A549 (cell line): ENCODE results near the gene SERPINE2. TPM values are rescaled to one million over a fixed set of nuclear protein-coding genes. Genes with fewer than 3 reads are reported as not detected.

Experiments
- ATAC-seq, 2 experiments: fragments of 200-7000 bp in 1 of 2; fragments of >200 bp in 1 of 2; cut with Nextera tagmentation in 1 of 2; cut with Tn5 transposase in 1 of 2; 3 replicates each; pipeline versions ENCODE4 v1.8.0 to v1.9.1; 2018 to 2020; ENCODE audit warnings: mild to moderate bottlenecking in 1 of 2, moderate library complexity in 1 of 2
- CTCF ChIA-PET: fragments of 300-600 bp; sonication (Branson Sonifier 250); formaldehyde crosslinking; extraction: SDS; loops from one replicate; lab custom pipeline; 2021; ENCODE audit warnings: antibody characterized with exemption, inconsistent platforms; lab: Yijun Ruan, JAX
- POLR2A ChIA-PET: fragments of 350-600 bp; formaldehyde crosslinking; extraction: SDS; loops from one replicate; lab custom pipeline; 2021; ENCODE audit warnings: antibody characterized with exemption, inconsistent platforms; lab: Yijun Ruan, JAX
- DNase-seq, 2 experiments: peaks; one replicate each; pipeline versions ENCODE4 v3.0.0 to v3.0.0-alpha.2; 2011 to 2016; ENCODE audit warnings: low read depth in 1 of 2, low spot score in 1 of 2
- FAIRE-seq: peaks from 2 replicates; lab custom pipeline; 2011; peaks lifted over from hg19 to GRCh38; lab: Jason Lieb, UNC
- H3K27ac ChIP-seq, 2 experiments: fragments of >200 bp; sonication (Bioruptor Twin); formaldehyde crosslinking; 3 replicates each; pipeline ENCODE4 v1.5.1; 2016 to 2017
- H3K4me1 ChIP-seq: fragments of >200 bp; sonication (Bioruptor Twin); formaldehyde crosslinking; 3 replicates; pipeline ENCODE4 v1.6.1; 2016
- H3K4me2 ChIP-seq: fragments of >200 bp; sonication (Bioruptor Twin); formaldehyde crosslinking; 3 replicates; pipeline ENCODE4 v1.6.1; 2016
- H3K4me3 ChIP-seq: fragments of >200 bp; sonication (Bioruptor Twin); formaldehyde crosslinking; 3 replicates; pipeline ENCODE4 v1.5.1; 2016
- H3K9me3 ChIP-seq: fragments of >200 bp; sonication (Bioruptor Twin); formaldehyde crosslinking; 3 replicates; pipeline ENCODE4 v1.6.1; 2016
- BHLHE40 ChIP-seq: IDR thresholded peaks from 2 replicates; pipeline ENCODE4 v1.6.1; 2012; ENCODE audit warnings: low read depth, low read length, inconsistent platforms
- CEBPB ChIP-seq, 2 experiments: fragments of >200 bp in 1 of 2; sonication (Bioruptor Twin) in 1 of 2; formaldehyde crosslinking in 1 of 2; IDR thresholded peaks; 2 replicates each; pipeline ENCODE4 v1.6.1; 2012 to 2016
- EHMT2 ChIP-seq: fragments of 200-600 bp; sonication (generic); IDR thresholded peaks from 2 replicates; pipeline ENCODE4 v1.6.1; 2016; ENCODE audit warnings: antibody characterized with exemption, low read depth, mild to moderate bottlenecking, moderate library complexity
- EP300 ChIP-seq, 2 experiments: fragments of >200 bp; sonication (Bioruptor Twin); formaldehyde crosslinking; IDR thresholded peaks; 2 replicates in 1 of 2; 3 replicates in 1 of 2; pipeline ENCODE4 v1.6.1; 2016 to 2017
- FOSB ChIP-seq: fragments of 250-450 bp; sonication (Bioruptor Pico); IDR thresholded peaks from 2 replicates; pipeline ENCODE4 v1.5.0; 2020; ENCODE audit warnings: mild to moderate bottlenecking, moderate library complexity
- GATA3 ChIP-seq: IDR thresholded peaks from 2 replicates; pipeline ENCODE4 v1.6.1; 2012; ENCODE audit warnings: borderline replicate concordance
- HEYL ChIP-seq: fragments of 250-450 bp; sonication (Bioruptor Pico); IDR thresholded peaks from 2 replicates; pipeline ENCODE4 v1.8.0; 2021; ENCODE audit warnings: mild to moderate bottlenecking, moderate library complexity
- HOXB13 ChIP-seq: fragments of 250-450 bp; sonication (Bioruptor Pico); IDR thresholded peaks from 2 replicates; pipeline ENCODE4 v1.5.0; 2020; ENCODE audit warnings: low read depth, mild to moderate bottlenecking, moderate library complexity
- JUN ChIP-seq, 2 experiments: fragments of >200 bp; sonication (Bioruptor Twin); formaldehyde crosslinking; IDR thresholded peaks; 2 replicates in 1 of 2; 3 replicates in 1 of 2; pipeline ENCODE4 v1.6.1; 2016 to 2017
- JUNB ChIP-seq: fragments of >200 bp; sonication (Bioruptor Twin); formaldehyde crosslinking; IDR thresholded peaks from 2 replicates; pipeline ENCODE4 v1.6.1; 2016
- MAX ChIP-seq: IDR thresholded peaks from 2 replicates; pipeline ENCODE4 v1.6.1; 2012
- MYC ChIP-seq: IDR thresholded peaks from 2 replicates; pipeline ENCODE4 v1.6.1; 2012; ENCODE audit warnings: mild to moderate bottlenecking, inconsistent platforms, low read length, improper control_type of control experiment, borderline replicate concordance
- POLR2AphosphoS2 ChIP-seq: conservative IDR thresholded peaks from 2 replicates; pipeline ENCODE4 v1.6.1; 2012; ENCODE audit warnings: low read length, improper control_type of control experiment, inconsistent platforms
- RAD21 ChIP-seq, 2 experiments: fragments of >200 bp in 1 of 2; sonication (Bioruptor Twin) in 1 of 2; formaldehyde crosslinking in 1 of 2; IDR thresholded peaks in 1 of 2; conservative IDR thresholded peaks in 1 of 2; 2 replicates in 1 of 2; 3 replicates in 1 of 2; pipeline ENCODE4 v1.6.1; 2012 to 2018; ENCODE audit warnings: inconsistent platforms in 1 of 2
- RCOR1 ChIP-seq: fragments of 150-350 bp; IDR thresholded peaks from 2 replicates; pipeline ENCODE4 v1.6.1; 2014; ENCODE audit warnings: antibody characterized with exemption, low read length, low read depth
- RFX5 ChIP-seq: fragments of 450-650 bp; IDR thresholded peaks from 2 replicates; pipeline ENCODE4 v1.7.1; 2014; ENCODE audit warnings: antibody characterized with exemption, mild to moderate bottlenecking, moderate library complexity
- TP53 ChIP-seq: fragments of 250-450 bp; sonication (Bioruptor Pico); IDR thresholded peaks from 2 replicates; pipeline ENCODE4 v1.5.0; 2021; ENCODE audit warnings: mild to moderate bottlenecking, moderate library complexity
- ZNF302 ChIP-seq: fragments of 250-450 bp; sonication (Bioruptor Pico); IDR thresholded peaks from 2 replicates; pipeline ENCODE4 v1.9.0; 2021; ENCODE audit warnings: inconsistent platforms, mild to moderate bottlenecking, moderate library complexity
- WGBS: methylation state at CpG from one replicate; pipeline ENCODE4 v1.1.6; 2017; ENCODE audit errors: missing lambda C conversion rate; 5-methylcytosine and 5-hydroxymethylcytosine counted together
- polyA plus RNA-seq, 4 experiments: library from polyadenylated mRNA; depleted of rRNA in 3 of 4; stranded (reverse); fragments of >200 nt; fragmentation: RNase III in 1 of 4; extraction: RNeasy Plus Mini Kit Qiagen cat#74134 plus additional on column Dnase treatment in 1 of 4; gene quantifications; 2 replicates in 3 of 4; 3 replicates in 1 of 4; pipeline ENCODE4 v1.2.3, GENCODE V29; 2011 to 2017
- TF ChIP-seq, protein P1 (sequence below): fragments of 250-450 bp; sonication (Bioruptor Pico); IDR thresholded peaks from 2 replicates; pipeline ENCODE4 v1.5.0; 2020; ENCODE audit warnings: low read depth, mild to moderate bottlenecking, moderate library complexity
- TF ChIP-seq, protein P2 (sequence below): IDR thresholded peaks from 2 replicates; pipeline ENCODE4 v1.6.1; 2012; ENCODE audit warnings: low read depth, borderline replicate concordance
- TF ChIP-seq, protein P3 (sequence below): fragments of >200 bp; sonication (Bioruptor Twin); formaldehyde crosslinking; IDR thresholded peaks from 3 replicates; pipeline ENCODE4 v1.5.1; 2016
- TF ChIP-seq, protein P4 (sequence below): fragments of 450-650 bp; IDR thresholded peaks from 2 replicates; pipeline ENCODE4 v1.6.1; 2014; ENCODE audit warnings: antibody characterized with exemption

The SERPINE2 gene
- polyA plus RNA-seq, 2 of the 4 experiments (the other 2 are of a cell fraction), result 58.6 to 88.2 TPM

DNA sequence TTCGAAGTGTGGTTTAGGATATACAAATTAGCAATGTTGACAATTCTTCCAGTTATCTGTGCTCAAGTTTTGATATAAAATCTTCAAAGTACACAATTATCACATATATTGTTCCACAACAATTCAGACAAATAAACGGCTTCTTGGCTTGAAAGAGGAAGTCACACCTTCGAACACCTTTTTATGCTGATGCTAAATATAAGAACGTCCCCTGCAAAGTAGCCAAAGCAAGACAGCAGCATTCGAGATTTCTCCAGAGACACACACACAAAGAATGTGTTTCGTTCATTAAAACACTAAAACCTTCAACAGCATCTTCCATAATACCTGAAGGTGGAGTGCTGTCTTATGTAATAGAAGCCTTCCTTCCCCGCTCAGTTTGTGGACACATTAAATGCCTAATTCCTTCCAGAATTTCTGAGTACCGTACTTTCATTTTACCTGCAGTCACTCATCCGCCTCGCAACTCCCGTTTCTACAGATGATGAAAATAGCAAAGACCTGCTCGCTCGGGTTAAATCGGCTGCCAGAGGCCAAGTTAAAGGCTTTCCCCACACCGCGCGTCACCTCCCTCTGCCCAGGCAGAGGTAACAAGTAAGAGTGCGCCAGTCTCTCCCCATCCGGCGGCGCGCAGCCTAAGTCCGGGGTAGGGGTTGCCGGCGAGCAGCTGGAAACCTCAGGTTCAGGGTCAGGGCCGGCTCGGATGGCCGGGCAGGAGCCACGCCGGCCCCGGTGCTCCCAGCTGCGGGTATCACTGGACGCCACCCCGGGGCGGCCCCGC, 847 bp downstream of the SERPINE2 start:
- Histone ChIP-seq H3K9me3 (no peaks in the 10 kb centered on the region), H3K4me3 (peak overlapping the region; percentile 76), H3K27ac (peak overlapping the region; percentile 90 to 93), H3K4me1 (peaks cover 22% of the 10 kb centered on the region), H3K4me2 (peak overlapping the region; percentile 78)
- WGBS, result 3% methylated on average over 22 of the region's 36 CpGs
- ATAC-seq (peak; percentile 61 to 76), DNase-seq (peak; percentile 61 to 62), FAIRE-seq (no peak)
- peak; percentile 23 to 27; a peak in 2 of 5 replicates for TF ChIP-seq RAD21 (conservative IDR thresholded peaks at IDR 0.05 in 1 of 2, IDR thresholded peaks at IDR 0.05 in 1 of 2)
- TF ChIP-seq CEBPB (IDR thresholded peaks at IDR 0.05), result peak in 1 of 2 experiments; percentile 10; a peak in 1 of 4 replicates
- TF ChIP-seq, protein P1, sequence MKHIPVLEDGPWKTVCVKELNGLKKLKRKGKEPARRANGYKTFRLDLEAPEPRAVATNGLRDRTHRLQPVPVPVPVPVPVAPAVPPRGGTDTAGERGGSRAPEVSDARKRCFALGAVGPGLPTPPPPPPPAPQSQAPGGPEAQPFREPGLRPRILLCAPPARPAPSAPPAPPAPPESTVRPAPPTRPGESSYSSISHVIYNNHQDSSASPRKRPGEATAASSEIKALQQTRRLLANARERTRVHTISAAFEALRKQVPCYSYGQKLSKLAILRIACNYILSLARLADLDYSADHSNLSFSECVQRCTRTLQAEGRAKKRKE (CRISPR knock-in tag), result no peak
- TF ChIP-seq BHLHE40, result no peak
- TF ChIP-seq MYC, result no peak
- TF ChIP-seq, protein P2, sequence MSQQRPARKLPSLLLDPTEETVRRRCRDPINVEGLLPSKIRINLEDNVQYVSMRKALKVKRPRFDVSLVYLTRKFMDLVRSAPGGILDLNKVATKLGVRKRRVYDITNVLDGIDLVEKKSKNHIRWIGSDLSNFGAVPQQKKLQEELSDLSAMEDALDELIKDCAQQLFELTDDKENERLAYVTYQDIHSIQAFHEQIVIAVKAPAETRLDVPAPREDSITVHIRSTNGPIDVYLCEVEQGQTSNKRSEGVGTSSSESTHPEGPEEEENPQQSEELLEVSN, result peak; percentile 30; the same call in 1 of the 2 replicates
- TF ChIP-seq, protein P3, sequence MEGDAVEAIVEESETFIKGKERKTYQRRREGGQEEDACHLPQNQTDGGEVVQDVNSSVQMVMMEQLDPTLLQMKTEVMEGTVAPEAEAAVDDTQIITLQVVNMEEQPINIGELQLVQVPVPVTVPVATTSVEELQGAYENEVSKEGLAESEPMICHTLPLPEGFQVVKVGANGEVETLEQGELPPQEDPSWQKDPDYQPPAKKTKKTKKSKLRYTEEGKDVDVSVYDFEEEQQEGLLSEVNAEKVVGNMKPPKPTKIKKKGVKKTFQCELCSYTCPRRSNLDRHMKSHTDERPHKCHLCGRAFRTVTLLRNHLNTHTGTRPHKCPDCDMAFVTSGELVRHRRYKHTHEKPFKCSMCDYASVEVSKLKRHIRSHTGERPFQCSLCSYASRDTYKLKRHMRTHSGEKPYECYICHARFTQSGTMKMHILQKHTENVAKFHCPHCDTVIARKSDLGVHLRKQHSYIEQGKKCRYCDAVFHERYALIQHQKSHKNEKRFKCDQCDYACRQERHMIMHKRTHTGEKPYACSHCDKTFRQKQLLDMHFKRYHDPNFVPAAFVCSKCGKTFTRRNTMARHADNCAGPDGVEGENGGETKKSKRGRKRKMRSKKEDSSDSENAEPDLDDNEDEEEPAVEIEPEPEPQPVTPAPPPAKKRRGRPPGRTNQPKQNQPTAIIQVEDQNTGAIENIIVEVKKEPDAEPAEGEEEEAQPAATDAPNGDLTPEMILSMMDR, result peak; percentile 11; the same call in 1 of the 3 replicates
- TF ChIP-seq, protein P4, sequence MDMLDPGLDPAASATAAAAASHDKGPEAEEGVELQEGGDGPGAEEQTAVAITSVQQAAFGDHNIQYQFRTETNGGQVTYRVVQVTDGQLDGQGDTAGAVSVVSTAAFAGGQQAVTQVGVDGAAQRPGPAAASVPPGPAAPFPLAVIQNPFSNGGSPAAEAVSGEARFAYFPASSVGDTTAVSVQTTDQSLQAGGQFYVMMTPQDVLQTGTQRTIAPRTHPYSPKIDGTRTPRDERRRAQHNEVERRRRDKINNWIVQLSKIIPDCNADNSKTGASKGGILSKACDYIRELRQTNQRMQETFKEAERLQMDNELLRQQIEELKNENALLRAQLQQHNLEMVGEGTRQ, result no peak
- ChIA-PET CTCF (interaction anchor here (1.0 to 7.6 kb wide), 17 partner anchors 14 to 304 kb away, joined by 3 to 91 read pairs (median 6); no protein-coding TSS in a partner anchor), POLR2A (interaction anchor here (1.0 to 1.9 kb wide), 6 partner anchors 44 to 254 kb away, joined by 3 to 12 read pairs (median 4); no protein-coding TSS in a partner anchor)

- H3K4me1 ChIP-seq, result peaks cover 22% of the 10 kb centered on the region
- TF ChIP-seq JUN (IDR thresholded peaks at IDR 0.05) (no peak), HOXB13 (CRISPR knock-in tag) (no peak), RFX5 (no peak)
- TF ChIP-seq, all 56 proteins: peak for 0
- Histone ChIP-seq H3K9me3 (no peaks in the 10 kb centered on the region), H3K27ac (no peak overlapping the region), H3K4me2 (peak overlapping the region; percentile 78), H3K4me3 (0 out of 3 replicates have a peak overlapping the region, but pooled peaks have one; percentile 8)
- ChIA-PET POLR2A (no interaction called here), CTCF (interaction anchor here (0.6 to 4.7 kb wide), 4 partner anchors 43 to 252 kb away, joined by 3 to 33 read pairs (median 10); no protein-coding TSS in a partner anchor)
- 82% methylated on average over 6 of the region's 6 CpGs for WGBS
- FAIRE-seq (no peak), DNase-seq (no peak), ATAC-seq (no peak)
These were observed 2.2 kb downstream of the SERPINE2 start for GRCh38 chr2:224036731-224037361.

DNA sequence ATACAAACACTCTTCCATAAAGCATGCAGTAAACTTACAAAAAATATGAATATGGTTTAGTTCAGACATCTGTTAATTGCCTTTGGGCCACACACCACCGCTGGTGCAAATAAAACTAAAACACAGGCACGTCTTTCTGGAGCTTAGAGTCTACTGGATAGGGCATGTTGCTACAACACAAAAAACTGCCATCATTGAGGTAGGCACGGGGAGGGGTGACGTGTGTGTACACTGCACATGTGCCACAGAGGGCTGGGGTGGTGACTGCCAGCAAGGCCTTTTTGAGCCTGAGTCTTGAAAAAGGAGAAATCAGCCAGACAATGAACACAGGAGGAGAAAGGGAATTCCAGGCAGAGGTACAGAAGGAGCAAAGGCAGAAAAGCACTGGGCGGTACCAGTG, 5.1 kb downstream of the SERPINE2 start:
- H3K27ac ChIP-seq, result no peak overlapping the region
- ATAC-seq, result no peak
- POLR2A ChIA-PET, result no interaction called here

More for the DNA sequence above, 5.1 kb downstream of the SERPINE2 start:
- TF ChIP-seq FOSB (CRISPR knock-in tag) (no peak), HEYL (CRISPR knock-in tag) (no peak), ZNF302 (no peak), TP53 (no peak), EHMT2 (no peak), RCOR1 (no peak), EP300 (IDR thresholded peaks at IDR 0.05) (no peak), CEBPB (IDR thresholded peaks at IDR 0.05) (no peak), GATA3 (no peak), MAX (no peak), POLR2AphosphoS2 (no peak), JUNB (no peak)
- TF ChIP-seq, protein P2, result no peak
- TF ChIP-seq, protein P3, result no peak
- DNase-seq, result no peak
- no peaks in the 10 kb centered on the region for H3K9me3 ChIP-seq
- 87% methylated on average over 5 of the region's 5 CpGs for WGBS
- H3K4me1 ChIP-seq, result peaks cover 23% of the 10 kb centered on the region
- no peak overlapping the region for H3K4me2 ChIP-seq
- FAIRE-seq, result no peak
- H3K4me3 ChIP-seq, result no peak overlapping the region
- CTCF ChIA-PET, result interaction anchor here (0.7 to 4.7 kb wide), 4 partner anchors 20 to 253 kb away, joined by 3 to 33 read pairs (median 7); no protein-coding TSS in a partner anchor
